NCI-H82 treated with DMSO at 0.1 percent for 48 hours (cell line): ENCODE results near the gene KRTAP10-1.
"Not testable (repeated sequence)": the region's sequence is repeated elsewhere in the genome, so short reads cannot be mapped to it uniquely, and the experiment has no call there.

ENCODE experiments used
- DNase-seq: peaks from one replicate; lab custom pipeline; 2025; ENCODE audit not compliant: unreplicated experiment; lab: John Stamatoyannopoulos, UW

The KRTAP10-1 gene

GRCh38 chr21:44505673-44506278 is 34.2 kb downstream of the KRTAP10-1 start:
- DNase-seq: no peak

- DNase-seq: no peak
Measured at GRCh38 chr21:44503901-44504399, 36.0 kb downstream of the KRTAP10-1 start.

- DNase-seq: not testable (repeated sequence)
Measured at GRCh38 chr21:44503006-44503889, 36.7 kb downstream of the KRTAP10-1 start.

GRCh38 chr21:44502171-44502958 is 37.6 kb downstream of the KRTAP10-1 start:
- no peak for DNase-seq

GRCh38 chr21:44500111-44500510 is 39.9 kb downstream of the KRTAP10-1 start:
- no peak for DNase-seq

- no peak for DNase-seq
Measured at GRCh38 chr21:44499631-44500030, 40.4 kb downstream of the KRTAP10-1 start.

- DNase-seq: no peak
Measured at GRCh38 chr21:44499211-44499560, 40.8 kb downstream of the KRTAP10-1 start.

GRCh38 chr21:44498280-44499210 is 41.5 kb downstream of the KRTAP10-1 start:
- DNase-seq: no peak

GRCh38 chr21:44497703-44498126 is 42.3 kb downstream of the KRTAP10-1 start:
- no peak for DNase-seq

- no peak for DNase-seq
Measured at GRCh38 chr21:44496564-44497550, 43.1 kb downstream of the KRTAP10-1 start.

- no peak for DNase-seq
Measured at GRCh38 chr21:44495611-44496563, 44.1 kb downstream of the KRTAP10-1 start.

GRCh38 chr21:44494956-44495355 is 45.0 kb downstream of the KRTAP10-1 start:
- no peak for DNase-seq

GRCh38 chr21:44494418-44494817 is 45.6 kb downstream of the KRTAP10-1 start:
- DNase-seq: no peak

- DNase-seq: no peak
Measured at GRCh38 chr21:44492567-44493385, 47.2 kb downstream of the KRTAP10-1 start.

GRCh38 chr21:44490816-44491215 is 49.2 kb downstream of the KRTAP10-1 start:
- no peak for DNase-seq

GRCh38 chr21:44490405-44490804 is 49.6 kb downstream of the KRTAP10-1 start:
- no peak for DNase-seq

- DNase-seq: no peak
Measured at GRCh38 chr21:44489962-44490361, 50.0 kb downstream of the KRTAP10-1 start.
